C4-2B (cell line): ENCODE measurements around the gene MMS19.

Experiments
- CTCF ChIP-seq: fragments of 450-650 bp; conservative IDR thresholded peaks from 2 replicates; pipeline ENCODE4 v1.5.1; 2017; ENCODE audit warnings: mild to moderate bottlenecking
- ZFX ChIP-seq: fragments of 450-650 bp; IDR thresholded peaks from 2 replicates; pipeline ENCODE4 v1.6.1; 2017

- TF ChIP-seq CTCF (no peak), ZFX (no peak)
Measured at GRCh38 chr10:97479939-97480338, 18.3 kb downstream of the MMS19 start.
